Parathyroid adenoma (tissue), 2 donors: Measurements from ENCODE around the gene TUBA3E.
"Not testable (repeated sequence)": the region's sequence is repeated elsewhere in the genome, so short reads cannot be mapped to it uniquely, and the experiment has no call there.

Experiments
- H2AFZ ChIP-seq: fragments of 300-600 bp; sonication (generic); one replicate; pipeline ENCODE4 v1.7.0; 2017; ENCODE audit warnings: antibody characterized with exemption, mild to moderate bottlenecking
- H3K27ac ChIP-seq: fragments of 300-600 bp; sonication (generic); one replicate; pipeline ENCODE4 v1.7.0; 2017
- H3K27me3 ChIP-seq: fragments of 300-600 bp; sonication (generic); one replicate; pipeline ENCODE4 v1.7.0; 2017; ENCODE audit warnings: low read length; ENCODE audit not compliant: control insufficient read depth, insufficient read depth
- H3K36me3 ChIP-seq: fragments of 300-600 bp; sonication (generic); one replicate; pipeline ENCODE4 v1.7.0; 2017; ENCODE audit warnings: low read length; ENCODE audit not compliant: control insufficient read depth, insufficient read depth
- H3K4me1 ChIP-seq: fragments of 300-600 bp; sonication (generic); one replicate; pipeline ENCODE4 v1.7.0; 2017; ENCODE audit warnings: control low read depth
- H3K4me2 ChIP-seq: fragments of 300-600 bp; sonication (generic); one replicate; pipeline ENCODE4 v1.7.0; 2017; ENCODE audit warnings: low read length
- H3K4me3 ChIP-seq: fragments of 300-600 bp; sonication (generic); one replicate; pipeline ENCODE4 v1.7.0; 2017; ENCODE audit warnings: low read depth, low read length
- H3K79me2 ChIP-seq: fragments of 300-600 bp; sonication (generic); one replicate; pipeline ENCODE4 v1.7.0; 2017; ENCODE audit warnings: control low read depth
- H3K9ac ChIP-seq: fragments of 300-600 bp; sonication (generic); one replicate; pipeline ENCODE4 v1.7.0; 2017; ENCODE audit warnings: mild to moderate bottlenecking
- H3K9me3 ChIP-seq: fragments of 300-600 bp; sonication (generic); one replicate; pipeline ENCODE4 v1.7.0; 2017; ENCODE audit warnings: low read length; ENCODE audit not compliant: control insufficient read depth
- CTCF ChIP-seq: fragments of 300-600 bp; sonication (generic); IDR thresholded peaks from one replicate; pipeline ENCODE4 v1.7.0; 2017; ENCODE audit warnings: antibody characterized with exemption, mild to moderate bottlenecking
- donor health status: primary hyperparathyroidism.

Gene TUBA3E

GRCh38 chr2:130160131-130160530, 38.1 kb downstream of the TUBA3E start:
- no peaks in the 10 kb centered on the region for H3K27me3 ChIP-seq
- H3K9me3 ChIP-seq = no peaks in the 10 kb centered on the region
- no peaks in the 10 kb centered on the region for H3K79me2 ChIP-seq
- no peaks in the 10 kb centered on the region for H3K36me3 ChIP-seq
- H3K9ac ChIP-seq = no peak overlapping the region
- H3K4me1 ChIP-seq = peaks cover 2% of the 10 kb centered on the region
- H3K27ac ChIP-seq = no peak overlapping the region
- no peak overlapping the region for H3K4me3 ChIP-seq
- no peak for TF ChIP-seq CTCF
- no peak overlapping the region for H2AFZ ChIP-seq
- H3K4me2 ChIP-seq = no peak overlapping the region

- H3K27me3 ChIP-seq, H3K4me2 ChIP-seq, H3K4me1 ChIP-seq, H3K9ac ChIP-seq, H3K36me3 ChIP-seq, H3K4me3 ChIP-seq, H3K27ac ChIP-seq, H3K79me2 ChIP-seq, H3K9me3 ChIP-seq, H2AFZ ChIP-seq: not testable (repeated sequence)
Measured at GRCh38 chr2:130159376-130159775, 38.9 kb downstream of the TUBA3E start.

- no peak for TF ChIP-seq CTCF
- Histone ChIP-seq H3K9me3 (no peaks in the 10 kb centered on the region), H3K4me3 (no peak overlapping the region), H3K4me1 (peaks cover 2% of the 10 kb centered on the region), H3K27ac (no peak overlapping the region), H2AFZ (no peak overlapping the region), H3K36me3 (no peaks in the 10 kb centered on the region), H3K9ac (no peak overlapping the region), H3K27me3 (no peaks in the 10 kb centered on the region), H3K4me2 (no peak overlapping the region), H3K79me2 (no peaks in the 10 kb centered on the region)
Measured at GRCh38 chr2:130158631-130159030, 39.6 kb downstream of the TUBA3E start.

GRCh38 chr2:130157825-130158514, 40.3 kb downstream of the TUBA3E start:
- H3K4me3 ChIP-seq, H2AFZ ChIP-seq, H3K9me3 ChIP-seq, H3K36me3 ChIP-seq, H3K9ac ChIP-seq, H3K4me1 ChIP-seq, H3K79me2 ChIP-seq, H3K27ac ChIP-seq, H3K4me2 ChIP-seq, H3K27me3 ChIP-seq: not testable (repeated sequence)

GRCh38 chr2:130157354-130157753, 40.9 kb downstream of the TUBA3E start:
- H3K27me3 ChIP-seq, H3K4me3 ChIP-seq, H3K27ac ChIP-seq, H3K4me2 ChIP-seq, H3K9ac ChIP-seq, H3K9me3 ChIP-seq, H3K36me3 ChIP-seq, H3K79me2 ChIP-seq, H3K4me1 ChIP-seq, H2AFZ ChIP-seq: not testable (repeated sequence)

GRCh38 chr2:130156624-130157004, 41.6 kb downstream of the TUBA3E start:
- Histone ChIP-seq H3K27me3 (no peaks in the 10 kb centered on the region), H3K9me3 (no peaks in the 10 kb centered on the region), H3K4me2 (no peak overlapping the region), H3K79me2 (no peaks in the 10 kb centered on the region), H3K9ac (no peak overlapping the region), H3K27ac (no peak overlapping the region), H3K4me3 (no peak overlapping the region), H2AFZ (no peak overlapping the region), H3K4me1 (peaks cover 2% of the 10 kb centered on the region), H3K36me3 (no peaks in the 10 kb centered on the region)
- no peak for TF ChIP-seq CTCF
